Thyroid gland (tissue), 4 donors: ENCODE measurements around the gene RAB43.

ENCODE experiments used
- CTCF ChIP-seq, 6 experiments: fragments of 200-600 bp in 3 of 6; fragments of 450-650 bp in 3 of 6; sonication (generic) in 3 of 6; IDR thresholded peaks; one replicate each; pipeline ENCODE4 v1.5.1; 2016 to 2019; ENCODE audit warnings: antibody characterized with exemption in 6 of 6, mild to moderate bottlenecking in 2 of 6, inconsistent platforms in 1 of 6, moderate library complexity in 1 of 6
- POLR2A ChIP-seq, 2 donors: fragments of 450-650 bp; IDR thresholded peaks; one replicate each; pipeline ENCODE4 v1.6.1; 2017; ENCODE audit warnings: antibody characterized with exemption in 2 of 2, mild to moderate bottlenecking in 2 of 2, moderate library complexity in 1 of 2

GRCh38 chr3:129046037-129046731, 75.4 kb downstream of the RAB43 start:
- TF ChIP-seq CTCF (IDR thresholded peaks at IDR 0.05) (no peak), POLR2A (IDR thresholded peaks at IDR 0.05) (no peak)
